SU-DHL-6 (cell line): Measurements from ENCODE around the gene MED23.

Experiments
- H2AFZ ChIP-seq: fragments of 200-600 bp; sonication (generic); 2 replicates; pipeline ENCODE4 v1.6.1; 2014; ENCODE audit warnings: low read depth, mild to moderate bottlenecking, moderate library complexity, mixed read lengths, antibody characterized with exemption, low read length; ENCODE audit not compliant: severe bottlenecking
- H3F3A ChIP-seq: fragments of 200-600 bp; shearing (Covaris generic); 2 replicates; pipeline ENCODE4 v1.6.0; 2016; ENCODE audit warnings: antibody characterized with exemption, mild to moderate bottlenecking; ENCODE audit not compliant: insufficient read depth
- H3K27ac ChIP-seq: fragments of 200-600 bp; sonication (generic); 2 replicates; pipeline ENCODE4 v1.5.1; 2016; ENCODE audit warnings: low read depth, mild to moderate bottlenecking, low read length, moderate library complexity, mixed read lengths
- H3K27me3 ChIP-seq: fragments of 200-600 bp; sonication (generic), shearing (Covaris generic); 2 replicates; pipeline ENCODE4 v1.6.0; 2014; ENCODE audit warnings: mild to moderate bottlenecking, low read length
- H3K36me3 ChIP-seq: fragments of 200-600 bp; sonication (generic); 2 replicates; pipeline ENCODE4 v1.6.1; 2014; ENCODE audit warnings: mild to moderate bottlenecking, low read length, mixed read lengths
- H3K4me2 ChIP-seq: fragments of 300-600, 200-600 bp; shearing (Covaris generic), sonication (generic); 2 replicates; pipeline ENCODE4 v1.6.0; 2014; ENCODE audit warnings: low read length, low read depth, mild to moderate bottlenecking; ENCODE audit not compliant: poor library complexity, severe bottlenecking
- H3K4me3 ChIP-seq: fragments of 200-600 bp; sonication (generic); 2 replicates; pipeline ENCODE4 v1.5.1; 2014; ENCODE audit warnings: antibody characterized with exemption, low read length, mild to moderate bottlenecking, mixed read lengths; ENCODE audit not compliant: insufficient read depth, poor library complexity, severe bottlenecking
- H3K79me2 ChIP-seq: fragments of 200-600 bp; sonication (generic); 2 replicates; pipeline ENCODE4 v1.6.1; 2014; ENCODE audit warnings: mild to moderate bottlenecking, low read length, moderate library complexity; ENCODE audit not compliant: insufficient read depth
- H3K9ac ChIP-seq: fragments of 200-600 bp; sonication (generic); 2 replicates; pipeline ENCODE4 v1.7.0; 2014; ENCODE audit warnings: mild to moderate bottlenecking, low read length
- H3K9me2 ChIP-seq: fragments of 200-600 bp; sonication (generic); replicated peaks from 2 replicates; pipeline ENCODE4 v1.6.1; 2014; ENCODE audit warnings: low read length; ENCODE audit not compliant: insufficient read depth
- H3K9me3 ChIP-seq: fragments of 200-600 bp; sonication (generic); 2 replicates; pipeline ENCODE4 v1.6.1; 2014; ENCODE audit warnings: low read length, mixed read lengths; ENCODE audit not compliant: insufficient read depth
- H4K20me1 ChIP-seq: fragments of 200-600 bp; sonication (generic); 2 replicates; pipeline ENCODE4 v1.6.1; 2014; ENCODE audit warnings: low read depth, mild to moderate bottlenecking, antibody characterized with exemption, low read length, moderate library complexity, mixed read lengths
- CTCF ChIP-seq: fragments of 200-600 bp; sonication (generic); IDR thresholded peaks from one replicate; pipeline ENCODE4 v1.5.1; 2017; ENCODE audit warnings: antibody characterized with exemption, mild to moderate bottlenecking, low read length, moderate library complexity; ENCODE audit not compliant: insufficient read depth, poor library complexity, severe bottlenecking
- EZH2phosphoT487 ChIP-seq: fragments of 200-600 bp; sonication (generic), shearing (Covaris generic); conservative IDR thresholded peaks from 2 replicates; pipeline ENCODE4 v1.6.1; 2018; ENCODE audit warnings: mild to moderate bottlenecking, antibody characterized with exemption, low read length, moderate library complexity, mixed read lengths

Gene MED23

GRCh38 chr6:131635384-131636340, 7.6 kb upstream of the MED23 start:
- H3K9me3 ChIP-seq = no peaks in the 10 kb centered on the region
- peak overlapping the region; percentile 31 for H3K4me3 ChIP-seq
- peak overlapping the region; percentile 55 for H3K9ac ChIP-seq
- H3K79me2 ChIP-seq = peaks cover 26% of the 10 kb centered on the region
- H3K27me3 ChIP-seq = no peaks in the 10 kb centered on the region
- no peaks in the 10 kb centered on the region for H4K20me1 ChIP-seq
- no peak overlapping the region for H2AFZ ChIP-seq
- peak overlapping the region; percentile 98 for H3K4me2 ChIP-seq
- TF ChIP-seq EZH2phosphoT487 (no peak), CTCF (no peak)
- peak overlapping the region; percentile 74 for H3K27ac ChIP-seq
- H3F3A ChIP-seq = peaks cover 24% of the 10 kb centered on the region
- H3K9me2 ChIP-seq = no peaks in the 10 kb centered on the region
- no peaks in the 10 kb centered on the region; the same call in 1 of the 2 replicates for H3K36me3 ChIP-seq

- no peak overlapping the region for H2AFZ ChIP-seq
- H3K9ac ChIP-seq = no peak overlapping the region
- H3K36me3 ChIP-seq = no peaks in the 10 kb centered on the region
Measured at GRCh38 chr6:131631625-131632289, 3.7 kb upstream of the MED23 start.

GRCh38 chr6:131629651-131630050, 1.6 kb upstream of the MED23 start:
- H3K4me2 ChIP-seq = no peak overlapping the region
- H3K27me3 ChIP-seq = no peaks in the 10 kb centered on the region
- H3K9ac ChIP-seq = no peak overlapping the region
- no peaks in the 10 kb centered on the region for H3K9me2 ChIP-seq
- H3K36me3 ChIP-seq = peaks cover 14% of the 10 kb centered on the region; the same call in 1 of the 2 replicates
- TF ChIP-seq CTCF = no peak
- TF ChIP-seq EZH2phosphoT487 = no peak
- H2AFZ ChIP-seq = no peak overlapping the region
- no peak overlapping the region for H3K27ac ChIP-seq
- no peaks in the 10 kb centered on the region for H3K9me3 ChIP-seq
- no peaks in the 10 kb centered on the region for H4K20me1 ChIP-seq
- H3K79me2 ChIP-seq = peaks cover 26% of the 10 kb centered on the region
- H3F3A ChIP-seq = no peaks in the 10 kb centered on the region
- H3K4me3 ChIP-seq = no peak overlapping the region

More at GRCh38 chr6:131631625-131632289, 3.7 kb upstream of the MED23 start:
- no peaks in the 10 kb centered on the region for H3K27me3 ChIP-seq
- TF ChIP-seq CTCF = no peak
- TF ChIP-seq EZH2phosphoT487 = no peak
- no peak overlapping the region for H3K27ac ChIP-seq
- H3K79me2 ChIP-seq = peaks cover 13% of the 10 kb centered on the region
- no peaks in the 10 kb centered on the region for H3K9me3 ChIP-seq
- no peak overlapping the region for H3K4me3 ChIP-seq
- no peaks in the 10 kb centered on the region for H4K20me1 ChIP-seq
- H3K4me2 ChIP-seq = no peak overlapping the region
- peaks cover 13% of the 10 kb centered on the region for H3F3A ChIP-seq
- no peaks in the 10 kb centered on the region for H3K9me2 ChIP-seq
